ENCODE measurements around the gene SUPT4H1.

Gene SUPT4H1

DNA sequence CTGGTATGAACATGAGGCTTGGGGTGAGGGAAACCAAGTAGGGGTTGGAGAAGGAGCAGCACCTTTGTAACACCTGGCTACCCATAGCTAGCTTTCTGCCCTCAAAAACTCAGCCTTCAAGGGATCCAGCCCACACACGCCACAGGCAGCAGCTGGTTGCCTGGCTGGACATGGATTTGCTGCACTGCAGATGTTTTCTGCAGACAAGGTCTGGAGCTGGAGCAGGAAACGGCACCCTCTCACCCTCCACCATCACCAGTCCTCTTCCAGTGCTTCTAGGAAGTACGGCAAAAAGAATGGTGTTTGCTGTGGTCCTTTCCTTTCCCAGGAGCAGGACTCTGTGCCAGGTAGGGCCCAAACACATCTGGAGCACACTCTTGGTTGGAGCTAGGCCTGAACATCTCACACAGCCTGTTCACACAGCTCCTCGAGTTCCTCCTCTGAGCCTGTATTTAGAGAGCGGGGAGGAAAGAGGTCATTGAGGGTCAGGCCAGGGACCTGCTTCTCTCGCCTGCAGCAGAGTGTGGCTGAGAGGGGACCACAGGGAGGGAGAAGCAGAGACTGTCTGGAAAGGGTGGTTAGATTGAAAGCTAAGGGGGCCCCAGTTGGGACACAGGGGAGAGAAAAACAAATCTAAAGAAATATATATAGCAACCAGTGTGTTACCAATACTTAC, 2.7 kb upstream of the SUPT4H1 start:
- Histone ChIP-seq H3K9me3 (ENCODE audit: control insufficient read depth in 1 of 2, low read length in 2 of 2) (no peaks in the 10 kb centered on the region), H3K27me3 (ENCODE audit: control insufficient read depth in 1 of 2, insufficient read depth in 2 of 2, low read length in 2 of 2) (no peaks in the 10 kb centered on the region), H3K36me3 (ENCODE audit: control insufficient read depth in 1 of 2, insufficient read depth in 2 of 2, low read length in 2 of 2) (peaks cover under 1 to 49% of the 10 kb centered on the region in 2 donors), H3K4me1 (ENCODE audit: control insufficient read depth in 1 of 2, insufficient read depth in 2 of 2, low read length in 2 of 2) (peaks cover 21 to 23% of the 10 kb centered on the region in 2 donors), H3K9ac (ENCODE audit: low read depth in 1 of 2, low read length in 2 of 2) (peak overlapping the region in 1 of 2 donors; percentile 1), H3K4me3 (ENCODE audit: low read depth in 1 of 2, low read length in 2 of 2) (no peak overlapping the region), H3K27ac (ENCODE audit: low read depth, low read length) (no peak overlapping the region)

DNA sequence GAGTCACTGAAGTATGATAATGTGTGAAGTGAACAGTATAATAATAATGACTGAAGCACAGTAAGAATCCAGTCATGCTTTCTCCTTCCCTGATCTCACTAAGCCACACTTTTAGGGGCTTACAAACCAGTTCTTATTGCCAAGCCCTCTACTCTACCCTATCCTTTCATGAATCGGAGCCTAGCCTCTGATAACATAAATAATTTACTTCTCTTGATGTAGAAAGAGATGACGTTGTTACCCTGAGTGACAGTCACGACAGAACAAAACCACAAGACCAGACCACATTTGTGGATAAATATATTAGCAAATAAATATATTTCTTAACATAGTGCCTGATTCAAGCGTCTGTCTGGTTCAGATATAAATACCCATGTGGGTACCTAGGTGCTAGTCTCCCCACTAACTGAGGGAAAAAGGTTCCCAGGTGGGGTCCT, 1.4 kb upstream of the SUPT4H1 start:
- no peaks in the 10 kb centered on the region for H3K9me3 ChIP-seq (ENCODE audit: control insufficient read depth in 1 of 2, low read length in 2 of 2)
- peaks cover 21 to 26% of the 10 kb centered on the region in 2 donors for H3K4me1 ChIP-seq (ENCODE audit: control insufficient read depth in 1 of 2, insufficient read depth in 2 of 2, low read length in 2 of 2)
- H3K9ac ChIP-seq (ENCODE audit: low read depth in 1 of 2, low read length in 2 of 2), result peak overlapping the region; percentile 63 to 95
- H3K4me3 ChIP-seq (ENCODE audit: low read depth in 1 of 2, low read length in 2 of 2), result peak overlapping the region; percentile 91 to 97
- no peaks in the 10 kb centered on the region for H3K27me3 ChIP-seq (ENCODE audit: control insufficient read depth in 1 of 2, insufficient read depth in 2 of 2, low read length in 2 of 2)
- peak overlapping the region; percentile 13 for H3K27ac ChIP-seq (ENCODE audit: low read depth, low read length)
- peaks cover 12 to 56% of the 10 kb centered on the region in 2 donors for H3K36me3 ChIP-seq (ENCODE audit: control insufficient read depth in 1 of 2, insufficient read depth in 2 of 2, low read length in 2 of 2)

DNA sequence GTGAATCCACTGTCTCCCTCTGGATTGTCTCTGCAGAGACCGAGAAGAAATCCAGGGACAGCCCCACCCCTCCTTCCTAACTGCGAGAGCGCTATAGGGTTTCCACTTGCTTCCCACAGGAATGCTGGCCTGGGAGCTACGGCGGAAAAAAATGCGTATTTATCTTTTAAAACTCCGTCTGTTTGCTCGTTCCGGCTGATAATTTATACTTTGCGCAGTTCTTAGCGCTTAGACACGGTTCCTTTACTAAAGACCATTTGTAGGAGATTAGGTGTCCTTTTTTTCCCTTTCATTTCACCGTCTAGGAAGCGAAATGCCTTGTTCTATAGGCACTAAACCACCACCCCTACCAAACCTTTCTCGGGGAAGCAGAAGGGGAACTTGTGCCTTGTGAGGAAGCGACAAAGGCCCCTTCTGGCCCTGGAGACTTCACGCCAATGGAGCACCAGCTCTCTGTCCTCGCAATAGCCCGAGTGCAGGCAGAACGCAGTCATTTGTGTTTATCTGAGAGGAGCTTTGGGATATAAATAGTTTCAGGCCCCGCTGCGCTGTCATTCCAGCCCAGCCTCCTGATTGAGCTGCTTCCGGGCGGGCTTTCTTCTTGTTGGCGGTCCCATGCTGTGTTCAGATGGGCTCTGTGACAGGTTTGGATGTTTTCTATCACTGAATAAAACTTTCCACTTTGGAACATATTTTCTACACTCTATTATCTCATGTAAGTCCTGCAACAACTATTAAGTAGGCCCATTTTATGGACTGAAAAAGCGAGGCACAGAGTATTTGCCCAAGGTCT, 791 bp upstream of the SUPT4H1 start:
- H3K4me1 ChIP-seq (ENCODE audit: control insufficient read depth in 1 of 2, insufficient read depth in 2 of 2, low read length in 2 of 2), result peaks cover 21 to 26% of the 10 kb centered on the region in 2 donors
- peak overlapping the region; percentile 63 to 95 for H3K9ac ChIP-seq (ENCODE audit: low read depth in 1 of 2, low read length in 2 of 2)
- no peaks in the 10 kb centered on the region for H3K27me3 ChIP-seq (ENCODE audit: control insufficient read depth in 1 of 2, insufficient read depth in 2 of 2, low read length in 2 of 2)
- H3K36me3 ChIP-seq (ENCODE audit: control insufficient read depth in 1 of 2, insufficient read depth in 2 of 2, low read length in 2 of 2), result peaks cover 18 to 57% of the 10 kb centered on the region in 2 donors
- peak overlapping the region; percentile 85 for H3K27ac ChIP-seq (ENCODE audit: low read depth, low read length)
- no peaks in the 10 kb centered on the region for H3K9me3 ChIP-seq (ENCODE audit: control insufficient read depth in 1 of 2, low read length in 2 of 2)
- peak overlapping the region; percentile 91 to 97 for H3K4me3 ChIP-seq (ENCODE audit: low read depth in 1 of 2, low read length in 2 of 2)

DNA sequence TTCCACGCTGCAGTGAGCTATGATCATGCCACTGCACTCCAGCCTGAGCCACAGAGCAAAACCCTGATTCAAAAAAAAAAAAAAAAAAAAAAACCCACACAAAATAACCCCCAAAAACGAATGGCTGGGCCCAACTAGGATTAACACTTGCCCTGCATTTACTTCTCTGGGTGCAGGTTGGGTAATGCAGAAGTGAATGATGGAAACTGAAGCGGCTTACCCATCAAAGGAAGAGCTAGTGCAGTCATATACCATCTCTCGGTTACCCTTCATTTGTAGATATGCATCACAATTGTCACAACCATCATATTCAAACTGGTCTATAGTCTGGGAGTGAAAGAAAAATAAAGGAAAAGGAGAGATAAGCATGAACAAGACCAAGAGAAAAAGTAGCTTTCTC, 819 bp downstream of the SUPT4H1 start:
- Histone ChIP-seq H3K4me3 (ENCODE audit: low read depth in 1 of 2, low read length in 2 of 2) (peak overlapping the region; percentile 91 to 97), H3K9me3 (ENCODE audit: control insufficient read depth in 1 of 2, low read length in 2 of 2) (no peaks in the 10 kb centered on the region), H3K36me3 (ENCODE audit: control insufficient read depth in 1 of 2, insufficient read depth in 2 of 2, low read length in 2 of 2) (peaks cover 31 to 63% of the 10 kb centered on the region in 2 donors), H3K4me1 (ENCODE audit: control insufficient read depth in 1 of 2, insufficient read depth in 2 of 2, low read length in 2 of 2) (peaks cover 21 to 30% of the 10 kb centered on the region in 2 donors), H3K9ac (ENCODE audit: low read depth in 1 of 2, low read length in 2 of 2) (peak overlapping the region; percentile 88 to 96), H3K27ac (ENCODE audit: low read depth, low read length) (no peak overlapping the region), H3K27me3 (ENCODE audit: control insufficient read depth in 1 of 2, insufficient read depth in 2 of 2, low read length in 2 of 2) (no peaks in the 10 kb centered on the region)

DNA sequence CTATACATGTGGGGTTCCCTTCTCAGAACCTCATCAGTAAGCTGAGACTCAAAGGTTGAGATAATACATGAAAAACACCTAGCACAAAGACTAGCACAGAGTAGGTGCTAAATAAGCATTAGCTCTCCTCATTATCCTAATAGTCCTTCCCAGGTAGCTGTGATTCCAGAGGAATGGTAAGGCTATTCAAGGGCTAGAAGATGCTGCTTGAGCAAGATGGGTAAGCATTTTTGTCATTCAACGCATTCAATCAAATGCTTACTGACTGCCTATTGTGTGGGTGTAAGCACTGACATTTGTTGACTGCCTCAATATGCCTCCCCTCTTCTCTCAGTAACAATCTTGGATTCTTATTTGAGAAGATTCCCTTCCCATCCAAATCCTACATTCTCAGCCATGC, 4.0 kb downstream of the SUPT4H1 start:
- Histone ChIP-seq H3K4me1 (ENCODE audit: control insufficient read depth in 1 of 2, insufficient read depth in 2 of 2, low read length in 2 of 2) (peaks cover 26 to 35% of the 10 kb centered on the region in 2 donors), H3K4me3 (ENCODE audit: low read depth in 1 of 2, low read length in 2 of 2) (no peak overlapping the region), H3K9ac (ENCODE audit: low read depth in 1 of 2, low read length in 2 of 2) (no peak overlapping the region), H3K27me3 (ENCODE audit: control insufficient read depth in 1 of 2, insufficient read depth in 2 of 2, low read length in 2 of 2) (no peaks in the 10 kb centered on the region), H3K27ac (ENCODE audit: low read depth, low read length) (no peak overlapping the region), H3K9me3 (ENCODE audit: control insufficient read depth in 1 of 2, low read length in 2 of 2) (no peaks in the 10 kb centered on the region), H3K36me3 (ENCODE audit: control insufficient read depth in 1 of 2, insufficient read depth in 2 of 2, low read length in 2 of 2) (peaks cover 57 to 66% of the 10 kb centered on the region in 2 donors)

DNA sequence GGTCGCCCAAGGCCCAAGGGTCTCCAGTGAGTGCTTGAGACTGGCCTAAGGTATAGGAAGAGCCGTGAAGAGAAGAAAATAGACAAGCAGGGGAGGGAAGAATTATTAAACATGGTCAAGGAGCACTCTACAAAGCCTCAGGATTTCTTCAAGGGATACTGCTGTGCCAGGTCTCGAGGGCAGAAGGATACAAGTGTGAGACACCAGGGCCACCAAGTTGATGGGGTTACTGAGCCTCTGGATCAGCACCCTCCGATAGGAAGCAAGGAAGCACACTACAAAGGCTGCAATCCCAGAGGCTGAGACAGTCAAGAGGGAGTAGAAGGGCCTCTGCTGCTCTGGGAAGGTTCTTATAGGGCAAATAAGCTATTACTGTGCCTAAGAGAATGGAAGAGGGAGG, 6.5 kb downstream of the SUPT4H1 start:
- H3K36me3 ChIP-seq (ENCODE audit: control insufficient read depth in 1 of 2, insufficient read depth in 2 of 2, low read length in 2 of 2), result peaks cover 57 to 66% of the 10 kb centered on the region in 2 donors
- H3K4me1 ChIP-seq (ENCODE audit: control insufficient read depth in 1 of 2, insufficient read depth in 2 of 2, low read length in 2 of 2), result peaks cover 13 to 19% of the 10 kb centered on the region in 2 donors

DNA sequence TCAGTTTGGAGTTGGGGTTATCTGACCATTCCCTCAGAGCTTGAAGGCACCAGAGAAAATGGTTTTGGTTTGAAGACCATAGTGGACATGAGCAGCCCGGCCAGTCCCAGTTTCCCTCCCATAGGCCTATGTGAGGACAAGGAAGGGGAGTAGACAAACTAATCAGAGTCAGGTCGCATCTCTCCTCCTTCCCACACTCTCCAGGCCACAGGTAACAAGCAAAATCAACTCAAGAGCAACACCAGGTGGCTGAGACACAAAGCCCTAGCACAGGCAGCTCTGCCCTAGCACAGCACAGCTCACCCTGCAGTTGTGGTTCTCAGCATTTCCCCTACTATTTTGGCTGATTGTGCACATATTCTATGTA, 7.2 kb downstream of the SUPT4H1 start:
- H3K4me1 ChIP-seq (ENCODE audit: control insufficient read depth in 1 of 2, insufficient read depth in 2 of 2, low read length in 2 of 2), result peaks cover 16 to 26% of the 10 kb centered on the region in 2 donors
- no peak overlapping the region for H3K27ac ChIP-seq (ENCODE audit: low read depth, low read length)
- no peak overlapping the region for H3K9ac ChIP-seq (ENCODE audit: low read depth in 1 of 2, low read length in 2 of 2)
- no peaks in the 10 kb centered on the region for H3K27me3 ChIP-seq (ENCODE audit: control insufficient read depth in 1 of 2, insufficient read depth in 2 of 2, low read length in 2 of 2)
- H3K4me3 ChIP-seq (ENCODE audit: low read depth in 1 of 2, low read length in 2 of 2), result peak overlapping the region; percentile 19 to 31
- no peaks in the 10 kb centered on the region for H3K9me3 ChIP-seq (ENCODE audit: control insufficient read depth in 1 of 2, low read length in 2 of 2)
- H3K36me3 ChIP-seq (ENCODE audit: control insufficient read depth in 1 of 2, insufficient read depth in 2 of 2, low read length in 2 of 2), result peaks cover 57 to 64% of the 10 kb centered on the region in 2 donors

More for the DNA sequence above, 6.5 kb downstream of the SUPT4H1 start:
- H3K27ac ChIP-seq (ENCODE audit: low read depth, low read length), result no peak overlapping the region
- no peaks in the 10 kb centered on the region for H3K9me3 ChIP-seq (ENCODE audit: control insufficient read depth in 1 of 2, low read length in 2 of 2)
- no peak overlapping the region for H3K9ac ChIP-seq (ENCODE audit: low read depth in 1 of 2, low read length in 2 of 2)
- H3K4me3 ChIP-seq (ENCODE audit: low read depth in 1 of 2, low read length in 2 of 2), result no peak overlapping the region
- no peaks in the 10 kb centered on the region for H3K27me3 ChIP-seq (ENCODE audit: control insufficient read depth in 1 of 2, insufficient read depth in 2 of 2, low read length in 2 of 2)

DNA sequence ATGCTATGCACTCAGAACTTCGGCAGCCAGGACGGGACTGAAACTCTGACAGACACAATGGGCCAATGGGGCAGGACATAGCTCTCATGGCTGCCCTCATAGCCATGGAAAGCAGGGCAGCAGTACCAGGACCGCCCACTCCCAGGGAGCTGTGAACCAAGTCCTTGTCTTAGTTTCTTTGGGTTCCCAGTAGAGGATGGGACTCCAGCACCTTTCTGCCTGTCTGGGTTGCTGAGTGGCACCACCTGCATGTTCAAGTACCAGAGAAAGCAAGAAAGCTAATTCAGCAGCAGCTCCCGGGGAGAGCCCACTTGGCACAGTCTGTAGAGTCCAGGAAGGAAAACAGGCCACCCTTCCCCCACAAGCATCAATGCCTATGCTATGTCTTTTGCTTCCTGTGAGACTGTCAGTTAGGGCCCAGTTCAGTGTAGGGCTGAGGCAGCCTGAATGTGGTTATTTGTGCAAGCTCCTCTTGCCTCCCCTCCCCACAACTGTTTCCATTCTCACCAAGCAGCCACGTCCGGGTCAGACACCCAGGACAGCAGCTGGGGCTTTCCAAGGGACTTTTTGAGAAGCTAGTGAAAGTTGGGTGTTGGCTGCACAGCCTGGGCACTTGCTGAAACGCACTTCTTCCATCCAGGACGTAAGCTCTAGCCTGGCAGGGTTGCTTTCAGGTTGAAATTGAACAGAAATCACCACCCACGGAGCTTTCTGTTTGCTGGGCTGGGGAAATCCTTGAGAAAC, 7.8 kb downstream of the SUPT4H1 start:
- Histone ChIP-seq H3K36me3 (ENCODE audit: control insufficient read depth in 1 of 2, insufficient read depth in 2 of 2, low read length in 2 of 2) (peaks cover 52 to 59% of the 10 kb centered on the region in 2 donors), H3K4me3 (ENCODE audit: low read depth in 1 of 2, low read length in 2 of 2) (peak overlapping the region; percentile 36 to 46), H3K27me3 (ENCODE audit: control insufficient read depth in 1 of 2, insufficient read depth in 2 of 2, low read length in 2 of 2) (no peaks in the 10 kb centered on the region), H3K27ac (ENCODE audit: low read depth, low read length) (peak overlapping the region; percentile 49), H3K4me1 (ENCODE audit: control insufficient read depth in 1 of 2, insufficient read depth in 2 of 2, low read length in 2 of 2) (peaks cover 21 to 29% of the 10 kb centered on the region in 2 donors), H3K9ac (ENCODE audit: low read depth in 1 of 2, low read length in 2 of 2) (peak overlapping the region; percentile 10 to 39), H3K9me3 (ENCODE audit: control insufficient read depth in 1 of 2, low read length in 2 of 2) (no peaks in the 10 kb centered on the region)

DNA sequence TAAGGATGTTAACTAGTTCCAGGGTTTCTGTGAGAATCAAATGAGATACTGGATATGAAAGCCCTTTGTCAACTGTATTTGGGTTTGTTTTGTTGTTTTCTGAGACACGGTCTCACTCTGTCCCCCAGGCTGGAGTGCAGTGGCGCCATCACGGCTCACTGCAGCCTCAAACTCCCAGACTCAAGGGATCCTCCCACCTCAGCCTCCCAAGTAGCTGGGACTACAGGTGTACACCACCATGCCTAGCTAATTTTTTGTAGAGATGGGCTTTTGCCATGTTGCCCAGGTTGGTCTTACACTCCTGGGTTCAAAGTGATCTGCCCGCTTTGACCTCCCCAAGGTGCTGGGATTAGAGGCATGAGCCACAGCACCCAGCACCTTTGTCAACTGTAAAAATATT, 8.9 kb downstream of the SUPT4H1 start:
- Histone ChIP-seq H3K27me3 (ENCODE audit: control insufficient read depth in 1 of 2, insufficient read depth in 2 of 2, low read length in 2 of 2) (no peaks in the 10 kb centered on the region), H3K9ac (ENCODE audit: low read depth in 1 of 2, low read length in 2 of 2) (no peak overlapping the region), H3K4me3 (ENCODE audit: low read depth in 1 of 2, low read length in 2 of 2) (no peak overlapping the region), H3K9me3 (ENCODE audit: control insufficient read depth in 1 of 2, low read length in 2 of 2) (no peaks in the 10 kb centered on the region), H3K4me1 (ENCODE audit: control insufficient read depth in 1 of 2, insufficient read depth in 2 of 2, low read length in 2 of 2) (peaks cover 32 to 40% of the 10 kb centered on the region in 2 donors), H3K27ac (ENCODE audit: low read depth, low read length) (no peak overlapping the region), H3K36me3 (ENCODE audit: control insufficient read depth in 1 of 2, insufficient read depth in 2 of 2, low read length in 2 of 2) (peaks cover 42 to 48% of the 10 kb centered on the region in 2 donors)
